ENCODE results near the gene HERC4. TPM values are rescaled to one million over a fixed set of nuclear protein-coding genes. Genes with fewer than 3 reads are reported as not detected.

HERC4 gene
- total RNA-seq, 1 donor from 2014 or later, result 56.9 TPM

DNA sequence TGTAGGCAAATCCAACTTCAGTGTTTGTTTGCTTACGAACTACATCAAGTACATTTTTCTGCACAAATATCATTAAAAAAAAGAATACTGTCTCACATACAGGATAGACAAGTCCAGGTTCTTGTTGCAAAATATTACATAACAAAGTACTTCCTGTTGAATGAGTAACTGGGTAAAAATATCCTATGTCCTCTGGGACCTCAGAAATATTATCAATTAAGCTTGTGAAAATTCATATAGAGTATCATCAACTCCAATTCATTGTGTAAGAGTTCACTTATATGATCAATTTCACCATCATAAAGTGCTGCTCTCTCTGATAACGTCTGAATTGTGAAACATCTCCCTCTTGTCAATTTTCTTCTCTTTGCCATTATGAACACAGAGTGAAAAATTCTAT, 22.6 kb downstream of the HERC4 start:
- no peak overlapping the region for H3K4me3 Mint-ChIP-seq (ENCODE audit: unreplicated experiment)
- peaks cover 76% of the 10 kb centered on the region for H3K79me2 ChIP-seq (ENCODE audit: insufficient read depth, low read length)
- H3K36me3 Mint-ChIP-seq (ENCODE audit: low read depth, unreplicated experiment), result peaks cover 5% of the 10 kb centered on the region
- H3K27me3 ChIP-seq (ENCODE audit: insufficient read depth, low read length), result no peaks in the 10 kb centered on the region
- H3K4me3 ChIP-seq (ENCODE audit: insufficient read depth, low read depth, low read length), result no peak overlapping the region
- no peak overlapping the region for H2AFZ ChIP-seq (ENCODE audit: low read depth, low read length)
- peaks cover 6% of the 10 kb centered on the region for H3K36me3 ChIP-seq (ENCODE audit: insufficient read depth, low read length)
- H3K4me2 ChIP-seq (ENCODE audit: low read length), result no peak overlapping the region
- no peak overlapping the region for H3K27ac Mint-ChIP-seq (ENCODE audit: unreplicated experiment)
- DNase-seq (ENCODE audit: low read depth), result peak; percentile 19
- H3K4me1 ChIP-seq (ENCODE audit: insufficient read depth, low read length), result no peaks in the 10 kb centered on the region
- no peak overlapping the region for H3K27ac ChIP-seq (ENCODE audit: low read depth, low read length)
- H3K9me3 Mint-ChIP-seq (ENCODE audit: unreplicated experiment), result no peaks in the 10 kb centered on the region
- TF ChIP-seq EZH2 (IDR thresholded peaks at IDR 0.05; ENCODE audit: insufficient read depth, low read length), result no peak
- no peak for FAIRE-seq
- no peaks in the 10 kb centered on the region for H3K9me3 ChIP-seq (ENCODE audit: insufficient read depth, low read depth, low read length)
- peaks cover 29% of the 10 kb centered on the region for H4K20me1 ChIP-seq (ENCODE audit: insufficient read depth, low read length)
- H3K27me3 Mint-ChIP-seq (ENCODE audit: low read depth, unreplicated experiment), result no peaks in the 10 kb centered on the region
- no peaks in the 10 kb centered on the region for H3K4me1 Mint-ChIP-seq (ENCODE audit: low read depth, unreplicated experiment)
- no peak overlapping the region for H3K9ac ChIP-seq (ENCODE audit: low read length)

DNA sequence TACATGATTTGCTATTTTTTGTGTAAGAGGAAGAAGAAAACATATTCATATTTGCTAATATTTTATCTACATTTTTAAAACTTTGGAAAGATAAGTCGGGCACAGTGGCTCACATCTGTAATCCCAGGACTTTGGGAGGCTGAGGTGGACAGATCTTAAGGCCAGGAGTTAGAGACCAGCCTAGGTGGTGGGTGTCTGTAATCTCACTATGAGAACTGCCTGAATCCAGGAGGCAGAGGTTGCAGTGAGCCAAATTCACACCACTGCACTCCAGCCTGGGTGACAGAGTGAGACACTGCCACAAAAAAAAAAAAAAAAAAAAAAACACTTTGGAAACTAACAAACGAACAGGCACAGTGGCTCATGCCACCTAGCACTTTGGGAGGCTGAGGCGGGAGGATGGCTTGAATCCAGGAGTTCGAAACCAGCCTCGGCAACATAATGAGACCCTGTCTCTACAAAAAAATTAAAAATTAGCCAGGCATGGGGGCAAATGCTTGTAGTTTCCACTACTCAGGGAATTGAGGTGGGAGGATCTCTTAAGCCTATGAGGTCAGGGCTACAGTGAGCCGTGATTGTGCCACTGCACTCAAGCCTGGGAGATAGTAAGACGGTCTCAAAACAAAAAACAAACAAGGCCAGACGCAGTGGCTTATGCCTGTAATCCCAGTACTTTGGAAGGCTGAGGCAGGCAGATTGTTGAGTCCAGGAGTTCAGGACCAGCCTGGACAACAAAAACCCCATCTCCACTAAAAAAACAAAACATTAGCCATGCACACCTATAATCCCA, 25.6 kb downstream of the HERC4 start:
- no peak overlapping the region for H3K9ac ChIP-seq (ENCODE audit: low read length)
- FAIRE-seq (no peak), DNase-seq (ENCODE audit: low read depth) (no peak)
- no peak overlapping the region for H3K4me3 ChIP-seq (ENCODE audit: insufficient read depth, low read depth, low read length)
- Mint-ChIP-seq H3K4me3 (ENCODE audit: unreplicated experiment) (no peak overlapping the region), H3K27ac (ENCODE audit: unreplicated experiment) (no peak overlapping the region), H3K36me3 (ENCODE audit: low read depth, unreplicated experiment) (peaks cover 4% of the 10 kb centered on the region), H3K27me3 (ENCODE audit: low read depth, unreplicated experiment) (no peaks in the 10 kb centered on the region), H3K9me3 (ENCODE audit: unreplicated experiment) (no peaks in the 10 kb centered on the region), H3K4me1 (ENCODE audit: low read depth, unreplicated experiment) (no peaks in the 10 kb centered on the region)
- no peak overlapping the region for H3K4me2 ChIP-seq (ENCODE audit: low read length)
- no peaks in the 10 kb centered on the region for H3K27me3 ChIP-seq (ENCODE audit: insufficient read depth, low read length)
- H3K9me3 ChIP-seq (ENCODE audit: insufficient read depth, low read depth, low read length), result no peaks in the 10 kb centered on the region
- H3K79me2 ChIP-seq (ENCODE audit: insufficient read depth, low read length), result peaks cover 86% of the 10 kb centered on the region
- no peak for TF ChIP-seq EZH2 (IDR thresholded peaks at IDR 0.05; ENCODE audit: insufficient read depth, low read length)
- TF ChIP-seq, protein P1, sequence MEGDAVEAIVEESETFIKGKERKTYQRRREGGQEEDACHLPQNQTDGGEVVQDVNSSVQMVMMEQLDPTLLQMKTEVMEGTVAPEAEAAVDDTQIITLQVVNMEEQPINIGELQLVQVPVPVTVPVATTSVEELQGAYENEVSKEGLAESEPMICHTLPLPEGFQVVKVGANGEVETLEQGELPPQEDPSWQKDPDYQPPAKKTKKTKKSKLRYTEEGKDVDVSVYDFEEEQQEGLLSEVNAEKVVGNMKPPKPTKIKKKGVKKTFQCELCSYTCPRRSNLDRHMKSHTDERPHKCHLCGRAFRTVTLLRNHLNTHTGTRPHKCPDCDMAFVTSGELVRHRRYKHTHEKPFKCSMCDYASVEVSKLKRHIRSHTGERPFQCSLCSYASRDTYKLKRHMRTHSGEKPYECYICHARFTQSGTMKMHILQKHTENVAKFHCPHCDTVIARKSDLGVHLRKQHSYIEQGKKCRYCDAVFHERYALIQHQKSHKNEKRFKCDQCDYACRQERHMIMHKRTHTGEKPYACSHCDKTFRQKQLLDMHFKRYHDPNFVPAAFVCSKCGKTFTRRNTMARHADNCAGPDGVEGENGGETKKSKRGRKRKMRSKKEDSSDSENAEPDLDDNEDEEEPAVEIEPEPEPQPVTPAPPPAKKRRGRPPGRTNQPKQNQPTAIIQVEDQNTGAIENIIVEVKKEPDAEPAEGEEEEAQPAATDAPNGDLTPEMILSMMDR (IDR thresholded peaks at IDR 0.05; ENCODE audit: insufficient read depth, low read depth, low read length), result no peak
- no peaks in the 10 kb centered on the region for H3K4me1 ChIP-seq (ENCODE audit: insufficient read depth, low read length)
- H3K27ac ChIP-seq (ENCODE audit: low read depth, low read length), result no peak overlapping the region
- peaks cover 46% of the 10 kb centered on the region for H4K20me1 ChIP-seq (ENCODE audit: insufficient read depth, low read length)
- H3K36me3 ChIP-seq (ENCODE audit: insufficient read depth, low read length), result peaks cover 2% of the 10 kb centered on the region
- no peak overlapping the region for H2AFZ ChIP-seq (ENCODE audit: low read depth, low read length)

DNA sequence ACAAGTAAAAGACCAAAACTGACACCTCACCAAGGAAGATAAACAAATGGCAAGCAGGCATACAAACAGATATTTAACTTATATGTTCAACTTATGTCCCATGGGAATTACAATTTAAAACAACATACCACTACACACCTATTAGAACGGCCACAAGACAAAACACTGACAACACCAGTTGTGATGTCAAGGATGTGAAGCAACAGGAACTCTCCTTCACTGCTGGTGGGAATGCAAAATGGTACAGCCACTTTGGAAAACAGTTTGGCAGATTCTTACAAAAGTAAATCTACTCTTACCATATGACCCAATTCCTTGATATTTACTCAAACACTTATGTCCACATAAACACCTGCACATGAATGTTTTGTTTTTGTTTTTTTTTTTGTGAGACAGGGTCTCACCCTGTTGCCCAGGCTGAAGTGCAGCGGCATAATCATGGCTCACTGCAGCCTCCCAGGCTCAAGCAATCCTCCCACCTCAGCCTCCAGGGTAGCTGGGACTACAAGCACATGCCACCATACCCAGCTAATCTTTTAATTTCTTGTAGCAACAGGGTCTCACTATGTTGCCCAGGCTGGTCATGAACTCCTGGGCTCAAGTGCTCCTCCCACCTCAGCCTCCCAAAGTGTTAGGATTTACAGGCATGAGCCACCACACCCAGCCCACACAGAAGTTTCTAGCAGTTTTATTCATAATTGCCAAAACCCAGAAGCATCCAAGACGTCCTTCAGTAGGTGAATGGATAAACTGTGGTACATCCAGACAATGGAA, 27.3 kb downstream of the HERC4 start:
- Histone ChIP-seq H3K9ac (ENCODE audit: low read length) (no peak overlapping the region), H2AFZ (ENCODE audit: low read depth, low read length) (no peak overlapping the region), H3K36me3 (ENCODE audit: insufficient read depth, low read length) (peaks cover 2% of the 10 kb centered on the region), H3K4me1 (ENCODE audit: insufficient read depth, low read length) (peaks cover 6% of the 10 kb centered on the region), H3K4me3 (ENCODE audit: insufficient read depth, low read depth, low read length) (no peak overlapping the region), H3K27ac (ENCODE audit: low read depth, low read length) (no peak overlapping the region), H4K20me1 (ENCODE audit: insufficient read depth, low read length) (peaks cover 41% of the 10 kb centered on the region), H3K4me2 (ENCODE audit: low read length) (no peak overlapping the region), H3K27me3 (ENCODE audit: insufficient read depth, low read length) (no peaks in the 10 kb centered on the region), H3K79me2 (ENCODE audit: insufficient read depth, low read length) (peaks cover 78% of the 10 kb centered on the region), H3K9me3 (ENCODE audit: insufficient read depth, low read depth, low read length) (no peaks in the 10 kb centered on the region)
- H3K9me3 Mint-ChIP-seq (ENCODE audit: unreplicated experiment), result no peaks in the 10 kb centered on the region
- H3K36me3 Mint-ChIP-seq (ENCODE audit: low read depth, unreplicated experiment), result peaks cover 4% of the 10 kb centered on the region
- no peak overlapping the region for H3K4me3 Mint-ChIP-seq (ENCODE audit: unreplicated experiment)
- DNase-seq (ENCODE audit: low read depth) (no peak), FAIRE-seq (no peak)
- no peak overlapping the region for H3K27ac Mint-ChIP-seq (ENCODE audit: unreplicated experiment)
- no peaks in the 10 kb centered on the region for H3K27me3 Mint-ChIP-seq (ENCODE audit: low read depth, unreplicated experiment)
- H3K4me1 Mint-ChIP-seq (ENCODE audit: low read depth, unreplicated experiment), result peaks cover 4% of the 10 kb centered on the region
- TF ChIP-seq EZH2 (IDR thresholded peaks at IDR 0.05; ENCODE audit: insufficient read depth, low read length), result no peak
- TF ChIP-seq, protein P1 (IDR thresholded peaks at IDR 0.05; ENCODE audit: insufficient read depth, low read depth, low read length), result no peak

Measured in astrocyte (in vitro differentiated cells and primary cell).